ENCODE measurements around the gene MAST1.

GRCh38 chr19:12913851-12914690, 75.8 kb downstream of the MAST1 start:
- no peak for TF ChIP-seq CTCF (IDR thresholded peaks at IDR 0.05)
- no peak for TF ChIP-seq POLR2A (IDR thresholded peaks at IDR 0.05)
